B cell (primary cell): ENCODE measurements around the gene TRPC4AP. TPM values are rescaled to one million over a fixed set of nuclear protein-coding genes. Genes with fewer than 3 reads are reported as not detected.
A peak's percentile ranks its signal among the peaks of the same experiment; 100 is the strongest.

Experiments used
- ATAC-seq: fragments of 200-7000 bp; cut with Tn5 transposase; one replicate; pipeline ENCODE4 v1.10.0; 2021; ENCODE audit warnings: low read depth, mild to moderate bottlenecking, moderate number of reproducible peaks, moderate library complexity
- CTCF ChIA-PET: fragments of 350-600 bp; sonication (Branson Sonifier 250); formaldehyde crosslinking; loops from one replicate; lab custom pipeline; 2021; ENCODE audit warnings: antibody characterized with exemption, inconsistent platforms; lab: Charles Lee
- POLR2A ChIA-PET: fragments of 350-600 bp; sonication (Branson Sonifier 250); formaldehyde crosslinking; loops from one replicate; lab custom pipeline; 2021; ENCODE audit warnings: antibody characterized with exemption; lab: Charles Lee
- DNase-seq: peaks from one replicate; pipeline ENCODE4 v3.0.0; 2013
- H2AFZ ChIP-seq: 2 replicates; pipeline ENCODE4 v1.6.1; 2012; ENCODE audit warnings: mild to moderate bottlenecking, low read depth, low read length; ENCODE audit not compliant: insufficient read depth, poor library complexity, severe bottlenecking
- H3K27ac ChIP-seq, 2 donors: 1 replicate in 1 of 2; 2 replicates in 1 of 2; pipeline ENCODE4 v1.5.1; 2012 to 2013; ENCODE audit warnings: low read length in 2 of 2, mild to moderate bottlenecking in 2 of 2, moderate library complexity in 1 of 2
- H3K27me3 ChIP-seq, 4 experiments: fragments of 200-600 bp in 1 of 4; sonication (generic) in 1 of 4; replicated peaks in 1 of 4; 1 replicate in 2 of 4; 2 replicates in 2 of 4; pipeline versions ENCODE4 v1.6.1 to v1.7.0; 2013 to 2016; ENCODE audit warnings: low read length in 3 of 4, mild to moderate bottlenecking in 2 of 4, mixed read lengths in 1 of 4, moderate library complexity in 1 of 4; ENCODE audit not compliant: insufficient read depth in 4 of 4, control insufficient read depth in 3 of 4; ENCODE audit errors: control extremely low read depth in 1 of 4
- H3K36me3 ChIP-seq, 2 experiments: replicated peaks in 1 of 2; 1 replicate in 1 of 2; 2 replicates in 1 of 2; pipeline versions ENCODE4 v1.6.1 to v1.7.1; 2013; ENCODE audit warnings: low read length in 1 of 2; ENCODE audit not compliant: insufficient read depth in 2 of 2, control insufficient read depth in 1 of 2; ENCODE audit errors: control extremely low read depth in 1 of 2, extremely low read depth in 1 of 2
- H3K4me1 ChIP-seq, 2 donors: fragments of 200-600 bp in 1 of 2; sonication (generic) in 1 of 2; 1 replicate in 1 of 2; 2 replicates in 1 of 2; pipeline versions ENCODE4 v1.5.1 to v1.6.1; 2013 to 2017; ENCODE audit warnings: low read length in 2 of 2; ENCODE audit not compliant: control insufficient read depth in 2 of 2, insufficient read depth in 2 of 2
- H3K4me2 ChIP-seq: replicated peaks from 2 replicates; pipeline ENCODE3; 2012; ENCODE audit warnings: mild to moderate bottlenecking, low read depth, low read length; ENCODE audit not compliant: poor library complexity, severe bottlenecking
- H3K4me3 ChIP-seq, 5 experiments: fragments of 200-600 bp in 1 of 5; sonication (generic) in 1 of 5; 1 replicate in 3 of 5; 2 replicates in 2 of 5; pipeline versions ENCODE4 v1.5.1 to v1.7.0; 2011 to 2016; ENCODE audit warnings: low read length in 4 of 5, mild to moderate bottlenecking in 4 of 5, low read depth in 2 of 5, control low read depth in 1 of 5, moderate library complexity in 1 of 5; ENCODE audit not compliant: insufficient read depth in 1 of 5; ENCODE audit errors: control extremely low read depth in 1 of 5, extremely low read depth in 1 of 5
- H3K79me2 ChIP-seq: fragments of 200-600 bp; sonication (generic); one replicate; pipeline ENCODE4 v1.6.0; 2016; ENCODE audit warnings: low read length; ENCODE audit not compliant: control insufficient read depth, insufficient read depth
- H3K9ac ChIP-seq: fragments of 200-600 bp; sonication (generic); 2 replicates; pipeline ENCODE4 v1.6.1; 2017; ENCODE audit warnings: mild to moderate bottlenecking, low read length, moderate library complexity
- H3K9me3 ChIP-seq, 3 donors: one replicate each; pipeline versions ENCODE4 v1.6.1 to v1.7.1; 2013; ENCODE audit warnings: low read length in 2 of 3; ENCODE audit not compliant: control insufficient read depth in 2 of 3, insufficient read depth in 1 of 3; ENCODE audit errors: control extremely low read depth in 1 of 3
- H4K20me1 ChIP-seq: 2 replicates; pipeline ENCODE4 v1.6.0; 2012; ENCODE audit warnings: mild to moderate bottlenecking, low read length; ENCODE audit not compliant: insufficient read depth, control insufficient read depth, poor library complexity, severe bottlenecking
- H3K27ac Mint-ChIP-seq: one replicate; pipeline ENCODE4 v1.8.0; 2021; ENCODE audit warnings: mixed read lengths
- H3K27me3 Mint-ChIP-seq: one replicate; pipeline ENCODE4 v1.8.0; 2021; ENCODE audit warnings: mixed read lengths
- H3K4me1 Mint-ChIP-seq: one replicate; pipeline ENCODE4 v1.8.0; 2021; ENCODE audit warnings: mixed read lengths
- H3K4me3 Mint-ChIP-seq: one replicate; pipeline ENCODE4 v1.8.0; 2021; ENCODE audit warnings: mixed read lengths
- H3K9me3 Mint-ChIP-seq: one replicate; pipeline ENCODE4 v1.8.0; 2022; ENCODE audit warnings: mixed read lengths; ENCODE audit not compliant: insufficient read depth
- EZH2 ChIP-seq: IDR thresholded peaks from 2 replicates; pipeline ENCODE4 v1.6.1; 2012; ENCODE audit warnings: borderline replicate concordance, low read depth, mild to moderate bottlenecking, moderate library complexity, low read length; ENCODE audit not compliant: insufficient read depth, poor library complexity, severe bottlenecking
- WGBS: methylation state at CpG from one replicate; pipeline ENCODE4 v1.1.5; 2013; ENCODE audit warnings: missing lambda C conversion rate; ENCODE audit not compliant: insufficient coverage; 5-methylcytosine and 5-hydroxymethylcytosine counted together
- intact Hi-C: fragments of 100-400 bp; cut with micrococcal nuclease; formaldehyde crosslinking; loops from one replicate; pipeline ENCODE4 v1.10.0; 2022
- polyA plus RNA-seq: library from polyadenylated mRNA; depleted of rRNA; stranded (reverse); fragments of >200 nt; gene quantifications from 2 replicates; pipeline ENCODE4 v1.2.3, GENCODE V29; 2012
- total RNA-seq, 2 donors: library from RNA; stranded (reverse); fragments of 120-200 nt in 1 of 2; gene quantifications; 1 replicate in 1 of 2; 2 replicates in 1 of 2; pipeline versions ENCODE4 v1.2.3 to v1.2.4, GENCODE V29; 2013 to 2022
- TF ChIP-seq, protein P1 (sequence below): fragments of 200-600 bp; IDR thresholded peaks from one replicate; pipeline ENCODE4 v1.8.0; 2022; ENCODE audit warnings: antibody characterized with exemption, mild to moderate bottlenecking

TRPC4AP gene
- total and polyA plus RNA-seq, 2 donors (not counting 1 experiment from before 2014, with no cell fraction given), result 62.5 to 73.2 TPM

- ChIA-PET POLR2A (no interaction called here), CTCF (interaction anchor here (1.0 to 2.1 kb wide), 3 partner anchors 17 to 82 kb away, joined by 3 to 8 read pairs (median 3); partner anchors contain the start of gene ACSS2)
- Histone ChIP-seq H3K4me1 (peaks cover 5 to 16% of the 10 kb centered on the region in 2 donors), H3K36me3 (no peaks in the 10 kb centered on the region), H3K9me3 (no peaks in the 10 kb centered on the region), H3K27ac (peak overlapping the region; percentile 42 to 79), H3K4me3 (peak overlapping the region; percentile 58 to 88 (median 73)), H2AFZ (peak overlapping the region; percentile 96), H3K79me2 (no peaks in the 10 kb centered on the region), H4K20me1 (no peaks in the 10 kb centered on the region), H3K27me3 (no peaks in the 10 kb centered on the region), H3K4me2 (peak overlapping the region; percentile 87), H3K9ac (peak overlapping the region; percentile 80)
- Mint-ChIP-seq H3K27me3 (no peaks in the 10 kb centered on the region), H3K4me3 (peak overlapping the region; percentile 97), H3K27ac (peak overlapping the region; percentile 93), H3K9me3 (no peaks in the 10 kb centered on the region), H3K4me1 (peaks cover 26% of the 10 kb centered on the region)
- no peak for ATAC-seq
- TF ChIP-seq EZH2, result no peak
- TF ChIP-seq, protein P1, sequence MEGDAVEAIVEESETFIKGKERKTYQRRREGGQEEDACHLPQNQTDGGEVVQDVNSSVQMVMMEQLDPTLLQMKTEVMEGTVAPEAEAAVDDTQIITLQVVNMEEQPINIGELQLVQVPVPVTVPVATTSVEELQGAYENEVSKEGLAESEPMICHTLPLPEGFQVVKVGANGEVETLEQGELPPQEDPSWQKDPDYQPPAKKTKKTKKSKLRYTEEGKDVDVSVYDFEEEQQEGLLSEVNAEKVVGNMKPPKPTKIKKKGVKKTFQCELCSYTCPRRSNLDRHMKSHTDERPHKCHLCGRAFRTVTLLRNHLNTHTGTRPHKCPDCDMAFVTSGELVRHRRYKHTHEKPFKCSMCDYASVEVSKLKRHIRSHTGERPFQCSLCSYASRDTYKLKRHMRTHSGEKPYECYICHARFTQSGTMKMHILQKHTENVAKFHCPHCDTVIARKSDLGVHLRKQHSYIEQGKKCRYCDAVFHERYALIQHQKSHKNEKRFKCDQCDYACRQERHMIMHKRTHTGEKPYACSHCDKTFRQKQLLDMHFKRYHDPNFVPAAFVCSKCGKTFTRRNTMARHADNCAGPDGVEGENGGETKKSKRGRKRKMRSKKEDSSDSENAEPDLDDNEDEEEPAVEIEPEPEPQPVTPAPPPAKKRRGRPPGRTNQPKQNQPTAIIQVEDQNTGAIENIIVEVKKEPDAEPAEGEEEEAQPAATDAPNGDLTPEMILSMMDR, result peak; percentile 12
- WGBS, result 0% methylated on average over 3 of the region's 6 CpGs
- intact Hi-C loops, result no loop called here
- DNase-seq, result no peak
Measured at GRCh38 chr20:34956041-34956458, 136.6 kb downstream of the TRPC4AP start.
